BLaER1 (cell line): ENCODE measurements around the gene RAC3.

ENCODE experiments used
- H3K27ac ChIP-seq: shearing (Covaris generic); formaldehyde crosslinking; 2 replicates; pipeline ENCODE4 v1.8.1; 2022
- H3K27me3 ChIP-seq: shearing (Covaris generic); formaldehyde crosslinking; 2 replicates; pipeline ENCODE4 v1.8.1; 2022
- H3K36me3 ChIP-seq: shearing (Covaris generic); formaldehyde crosslinking; 2 replicates; pipeline ENCODE4 v1.8.1; 2022
- H3K4me1 ChIP-seq: shearing (Covaris generic); formaldehyde crosslinking; 2 replicates; pipeline ENCODE4 v1.8.1; 2022
- H3K4me2 ChIP-seq: shearing (Covaris generic); formaldehyde crosslinking; 2 replicates; pipeline ENCODE4 v1.8.1; 2022
- H3K4me3 ChIP-seq: shearing (Covaris generic); formaldehyde crosslinking; 2 replicates; pipeline ENCODE4 v1.8.1; 2022
- H3K9ac ChIP-seq: shearing (Covaris generic); formaldehyde crosslinking; 2 replicates; pipeline ENCODE4 v1.8.1; 2022
- H3K9me3 ChIP-seq: shearing (Covaris generic); formaldehyde crosslinking; 2 replicates; pipeline ENCODE4 v1.8.1; 2022
- H4K20me1 ChIP-seq: shearing (Covaris generic); formaldehyde crosslinking; 2 replicates; pipeline ENCODE4 v1.8.1; 2022
- Cebpa-rat ChIP-seq: shearing (Covaris generic); IDR thresholded peaks from 2 replicates; pipeline ENCODE4 v1.8.1; 2022

The RAC3 gene

DNA sequence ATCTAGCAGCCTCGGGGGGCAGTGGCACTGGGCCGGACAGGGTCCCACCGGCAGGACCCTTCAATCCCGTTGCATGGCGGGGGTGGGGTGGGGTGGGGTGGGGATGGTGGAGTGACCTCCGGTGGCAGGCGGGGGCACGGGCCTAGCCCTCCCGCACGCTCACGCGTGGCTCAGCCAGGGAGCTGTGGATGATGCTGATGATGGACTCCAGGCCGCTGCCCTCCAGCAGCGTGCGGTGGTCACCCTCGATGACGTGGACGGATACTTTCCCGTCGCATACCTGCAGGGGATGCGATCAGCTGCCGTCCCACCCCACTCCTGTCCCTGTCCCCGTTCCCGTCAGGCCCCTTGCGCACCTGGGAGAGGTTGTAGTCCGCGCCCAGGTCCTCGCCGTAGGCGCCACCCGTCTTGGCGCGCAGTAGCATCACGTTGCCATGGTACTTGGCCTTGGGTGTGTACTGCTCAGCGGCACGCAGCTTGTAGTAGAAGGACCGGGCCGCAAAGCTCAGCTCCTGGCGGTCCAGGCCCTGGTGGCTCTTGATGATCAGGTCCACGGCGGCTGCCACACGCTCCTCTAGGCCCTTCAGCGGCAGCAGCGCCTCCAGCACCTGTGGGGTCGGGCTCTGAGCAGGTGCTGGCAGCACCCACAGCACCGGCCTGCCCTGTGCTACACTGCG is 47.7 kb downstream of the RAC3 start:
- H3K27ac ChIP-seq = no peak overlapping the region
- no peaks in the 10 kb centered on the region for H3K27me3 ChIP-seq
- TF ChIP-seq Cebpa-rat = no peak
- H3K4me2 ChIP-seq = no peak overlapping the region
- H3K9me3 ChIP-seq = no peaks in the 10 kb centered on the region
- peaks cover 27% of the 10 kb centered on the region for H3K4me1 ChIP-seq
- H3K4me3 ChIP-seq = no peak overlapping the region
- peaks cover 75% of the 10 kb centered on the region for H3K36me3 ChIP-seq
- H3K9ac ChIP-seq = no peak overlapping the region
- H4K20me1 ChIP-seq = peaks cover 61% of the 10 kb centered on the region

- no peak overlapping the region for H3K27ac ChIP-seq
- no peak for TF ChIP-seq Cebpa-rat
- peaks cover 71% of the 10 kb centered on the region for H4K20me1 ChIP-seq
- H3K4me2 ChIP-seq = no peak overlapping the region
- no peak overlapping the region for H3K9ac ChIP-seq
- H3K4me1 ChIP-seq = peaks cover 20% of the 10 kb centered on the region
- H3K27me3 ChIP-seq = no peaks in the 10 kb centered on the region
- H3K36me3 ChIP-seq = peaks cover 86% of the 10 kb centered on the region
- no peaks in the 10 kb centered on the region for H3K9me3 ChIP-seq
- H3K4me3 ChIP-seq = no peak overlapping the region
Measured at GRCh38 chr17:82080048-82080788, 48.7 kb downstream of the RAC3 start.

DNA sequence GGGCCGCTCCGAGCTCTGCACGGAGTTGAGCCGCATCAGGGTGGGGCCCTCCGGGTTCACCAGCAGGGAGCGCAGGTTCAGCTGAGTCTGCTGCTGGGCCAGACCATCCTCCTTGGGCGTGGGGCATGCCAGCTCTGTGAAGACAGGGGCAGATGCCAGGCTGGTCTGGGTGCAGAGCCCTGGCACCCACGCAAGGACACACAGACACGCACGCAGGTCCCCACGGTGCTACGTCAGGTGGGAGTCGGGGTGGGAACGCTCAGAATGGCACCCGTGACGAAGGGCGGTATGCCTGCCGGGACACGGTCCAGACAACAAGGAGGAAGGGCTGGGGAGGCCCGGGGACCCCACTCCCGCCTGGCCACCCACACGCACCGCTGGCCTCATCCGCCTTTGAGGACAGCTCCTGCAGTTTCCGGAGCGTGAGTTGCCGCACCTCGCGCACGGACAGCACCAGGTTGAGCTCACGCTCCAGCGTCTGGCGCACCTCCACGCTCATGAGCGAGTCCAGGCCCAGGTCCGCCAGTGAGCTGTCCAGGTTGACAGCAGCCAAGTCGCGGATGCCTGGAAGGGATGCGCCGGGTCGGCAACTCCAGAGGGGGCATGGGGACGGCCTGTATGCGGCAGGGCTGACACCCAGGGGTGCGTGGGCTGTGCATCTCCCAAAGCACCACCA is 49.4 kb downstream of the RAC3 start:
- H4K20me1 ChIP-seq = peaks cover 78% of the 10 kb centered on the region
- no peak overlapping the region for H3K4me2 ChIP-seq
- H3K9me3 ChIP-seq = no peaks in the 10 kb centered on the region
- no peak overlapping the region for H3K9ac ChIP-seq
- no peaks in the 10 kb centered on the region for H3K27me3 ChIP-seq
- no peak for TF ChIP-seq Cebpa-rat
- peaks cover 13% of the 10 kb centered on the region for H3K4me1 ChIP-seq
- no peak overlapping the region for H3K4me3 ChIP-seq
- H3K27ac ChIP-seq = no peak overlapping the region
- H3K36me3 ChIP-seq = peaks cover 93% of the 10 kb centered on the region

GRCh38 chr17:82081546-82081945 is 50.1 kb downstream of the RAC3 start:
- Histone ChIP-seq H3K4me2 (no peak overlapping the region), H3K27ac (no peak overlapping the region), H3K4me1 (peaks cover 11% of the 10 kb centered on the region), H4K20me1 (peaks cover 85% of the 10 kb centered on the region), H3K4me3 (no peak overlapping the region), H3K27me3 (no peaks in the 10 kb centered on the region), H3K9me3 (no peaks in the 10 kb centered on the region), H3K9ac (no peak overlapping the region), H3K36me3 (peaks cover 97% of the 10 kb centered on the region)
- no peak for TF ChIP-seq Cebpa-rat

DNA sequence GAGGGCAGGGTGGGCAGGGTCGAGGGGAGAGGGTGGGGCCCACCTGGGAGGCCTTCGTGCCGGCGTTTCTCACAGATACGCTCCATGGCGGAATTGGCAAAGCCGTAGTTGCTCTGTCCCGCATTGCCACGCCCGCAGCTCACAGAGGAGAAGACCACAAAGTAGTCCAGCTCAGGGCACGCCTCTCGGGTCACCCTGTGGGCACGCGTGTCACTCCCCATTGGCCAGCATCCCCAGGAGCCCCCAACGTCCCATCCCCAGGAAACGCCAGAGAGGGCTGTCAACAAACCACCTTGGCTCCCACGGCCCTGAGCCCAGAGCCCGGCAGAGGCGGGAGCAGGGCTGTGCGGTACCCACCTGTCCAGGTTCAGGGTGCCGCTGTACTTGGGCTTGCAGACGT is 50.5 kb downstream of the RAC3 start:
- no peak overlapping the region for H3K27ac ChIP-seq
- H3K4me1 ChIP-seq = peaks cover 7% of the 10 kb centered on the region
- H3K9me3 ChIP-seq = no peaks in the 10 kb centered on the region
- TF ChIP-seq Cebpa-rat = no peak
- H4K20me1 ChIP-seq = peaks cover 89% of the 10 kb centered on the region
- no peaks in the 10 kb centered on the region for H3K27me3 ChIP-seq
- H3K4me2 ChIP-seq = no peak overlapping the region
- no peak overlapping the region for H3K4me3 ChIP-seq
- H3K36me3 ChIP-seq = peaks cover 97% of the 10 kb centered on the region
- no peak overlapping the region for H3K9ac ChIP-seq

- peaks cover 4% of the 10 kb centered on the region; the same call in 1 of the 2 replicates for H3K4me1 ChIP-seq
- no peaks in the 10 kb centered on the region for H3K27me3 ChIP-seq
- peaks cover 94% of the 10 kb centered on the region for H4K20me1 ChIP-seq
- no peak overlapping the region for H3K9ac ChIP-seq
- H3K36me3 ChIP-seq = peaks cover 97% of the 10 kb centered on the region
- TF ChIP-seq Cebpa-rat = no peak
- H3K27ac ChIP-seq = no peak overlapping the region
- no peak overlapping the region for H3K4me3 ChIP-seq
- H3K4me2 ChIP-seq = no peak overlapping the region
- H3K9me3 ChIP-seq = no peaks in the 10 kb centered on the region
Measured at GRCh38 chr17:82082456-82082855, 51.0 kb downstream of the RAC3 start.

- H3K36me3 ChIP-seq = peaks cover 97% of the 10 kb centered on the region
- TF ChIP-seq Cebpa-rat = no peak
- H3K9ac ChIP-seq = no peak overlapping the region
- H3K27me3 ChIP-seq = no peaks in the 10 kb centered on the region
- no peak overlapping the region for H3K4me2 ChIP-seq
- no peak overlapping the region for H3K4me3 ChIP-seq
- no peaks in the 10 kb centered on the region for H3K9me3 ChIP-seq
- no peak overlapping the region for H3K27ac ChIP-seq
- peaks cover 94% of the 10 kb centered on the region for H4K20me1 ChIP-seq
- peaks cover 4% of the 10 kb centered on the region; the same call in 1 of the 2 replicates for H3K4me1 ChIP-seq
Measured at GRCh38 chr17:82083009-82083408, 51.5 kb downstream of the RAC3 start.
